Astrocyte (in vitro differentiated cells and primary cell): Measurements from ENCODE around the gene SHC3.

ENCODE experiments used
- EZH2 ChIP-seq: IDR thresholded peaks from 2 replicates; pipeline ENCODE4 v1.6.1; 2012; ENCODE audit warnings: mild to moderate bottlenecking, low read length, inconsistent platforms; ENCODE audit not compliant: insufficient read depth
- TF ChIP-seq, protein P1 (sequence below): IDR thresholded peaks from 2 replicates; pipeline ENCODE4 v1.5.1; 2011; ENCODE audit warnings: low read depth, mild to moderate bottlenecking, inconsistent platforms, low read length, moderate library complexity; ENCODE audit not compliant: insufficient read depth

DNA sequence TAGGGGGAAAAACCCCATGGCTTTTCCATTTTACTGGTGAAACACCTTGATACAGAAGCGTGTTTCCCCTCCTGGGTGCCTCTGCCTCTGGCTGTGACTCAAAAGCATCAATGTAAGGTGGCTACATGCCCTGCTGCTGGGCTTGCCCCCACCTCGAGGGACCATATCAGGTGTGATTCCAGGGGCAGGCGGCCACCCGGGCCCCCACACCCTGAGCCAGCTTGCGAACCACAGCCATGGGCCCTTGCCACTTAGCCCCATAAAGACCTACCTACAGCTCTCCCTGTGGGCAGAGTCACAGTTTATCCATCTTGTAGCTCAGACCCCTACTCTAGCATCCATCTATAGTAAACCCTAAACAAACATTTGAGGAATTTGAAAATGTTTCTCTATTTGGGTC is 10.8 kb downstream of the SHC3 start:
- TF ChIP-seq, protein P1, sequence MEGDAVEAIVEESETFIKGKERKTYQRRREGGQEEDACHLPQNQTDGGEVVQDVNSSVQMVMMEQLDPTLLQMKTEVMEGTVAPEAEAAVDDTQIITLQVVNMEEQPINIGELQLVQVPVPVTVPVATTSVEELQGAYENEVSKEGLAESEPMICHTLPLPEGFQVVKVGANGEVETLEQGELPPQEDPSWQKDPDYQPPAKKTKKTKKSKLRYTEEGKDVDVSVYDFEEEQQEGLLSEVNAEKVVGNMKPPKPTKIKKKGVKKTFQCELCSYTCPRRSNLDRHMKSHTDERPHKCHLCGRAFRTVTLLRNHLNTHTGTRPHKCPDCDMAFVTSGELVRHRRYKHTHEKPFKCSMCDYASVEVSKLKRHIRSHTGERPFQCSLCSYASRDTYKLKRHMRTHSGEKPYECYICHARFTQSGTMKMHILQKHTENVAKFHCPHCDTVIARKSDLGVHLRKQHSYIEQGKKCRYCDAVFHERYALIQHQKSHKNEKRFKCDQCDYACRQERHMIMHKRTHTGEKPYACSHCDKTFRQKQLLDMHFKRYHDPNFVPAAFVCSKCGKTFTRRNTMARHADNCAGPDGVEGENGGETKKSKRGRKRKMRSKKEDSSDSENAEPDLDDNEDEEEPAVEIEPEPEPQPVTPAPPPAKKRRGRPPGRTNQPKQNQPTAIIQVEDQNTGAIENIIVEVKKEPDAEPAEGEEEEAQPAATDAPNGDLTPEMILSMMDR = no peak
- TF ChIP-seq EZH2 = no peak
